ENCODE results near the gene PDE4D.

The PDE4D gene

DNA sequence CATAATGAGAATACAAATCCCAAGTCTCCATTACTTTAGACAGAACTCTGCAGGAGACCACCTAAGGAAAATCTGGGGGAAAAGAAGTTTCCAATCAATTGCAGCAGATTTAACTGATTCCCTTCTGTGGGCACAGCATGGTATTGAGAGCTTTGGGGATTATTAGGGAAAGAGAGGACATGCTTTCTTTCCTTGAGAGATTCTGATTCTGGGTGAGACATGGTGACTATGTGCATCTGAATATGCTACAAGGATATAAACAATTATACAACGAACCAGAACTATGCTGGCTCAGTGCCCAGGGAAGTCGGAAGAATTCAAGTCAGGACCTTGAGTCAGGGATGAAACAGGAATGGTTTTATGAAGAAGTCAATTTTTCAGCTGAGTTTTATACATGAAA is 183.7 kb downstream of the PDE4D start:
- H3K36me3 ChIP-seq (replicated peaks; ENCODE audit: insufficient read depth, low read length) = no peaks in the 10 kb centered on the region
- TF ChIP-seq, protein P1, sequence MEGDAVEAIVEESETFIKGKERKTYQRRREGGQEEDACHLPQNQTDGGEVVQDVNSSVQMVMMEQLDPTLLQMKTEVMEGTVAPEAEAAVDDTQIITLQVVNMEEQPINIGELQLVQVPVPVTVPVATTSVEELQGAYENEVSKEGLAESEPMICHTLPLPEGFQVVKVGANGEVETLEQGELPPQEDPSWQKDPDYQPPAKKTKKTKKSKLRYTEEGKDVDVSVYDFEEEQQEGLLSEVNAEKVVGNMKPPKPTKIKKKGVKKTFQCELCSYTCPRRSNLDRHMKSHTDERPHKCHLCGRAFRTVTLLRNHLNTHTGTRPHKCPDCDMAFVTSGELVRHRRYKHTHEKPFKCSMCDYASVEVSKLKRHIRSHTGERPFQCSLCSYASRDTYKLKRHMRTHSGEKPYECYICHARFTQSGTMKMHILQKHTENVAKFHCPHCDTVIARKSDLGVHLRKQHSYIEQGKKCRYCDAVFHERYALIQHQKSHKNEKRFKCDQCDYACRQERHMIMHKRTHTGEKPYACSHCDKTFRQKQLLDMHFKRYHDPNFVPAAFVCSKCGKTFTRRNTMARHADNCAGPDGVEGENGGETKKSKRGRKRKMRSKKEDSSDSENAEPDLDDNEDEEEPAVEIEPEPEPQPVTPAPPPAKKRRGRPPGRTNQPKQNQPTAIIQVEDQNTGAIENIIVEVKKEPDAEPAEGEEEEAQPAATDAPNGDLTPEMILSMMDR (IDR thresholded peaks at IDR 0.05; ENCODE audit: low read length) = no peak
- no peak for TF ChIP-seq EZH2 (optimal IDR thresholded peaks at IDR 0.05; ENCODE audit: low read depth, low read length)
- no peak for TF ChIP-seq EZH2phosphoT487 (IDR thresholded peaks at IDR 0.05; ENCODE audit: low read length)
- no peaks in the 10 kb centered on the region for H3K9me2 ChIP-seq (replicated peaks; ENCODE audit: insufficient read depth, low read length)
- no peak overlapping the region for H3K9ac ChIP-seq (ENCODE audit: low read length)
- H4K20me1 ChIP-seq (ENCODE audit: insufficient read depth, low read length) = no peaks in the 10 kb centered on the region
- no peak overlapping the region for H3K27ac ChIP-seq (ENCODE audit: low read length)
- DNase-seq = no peak
- no peaks in the 10 kb centered on the region for H3F3A ChIP-seq (ENCODE audit: insufficient read depth, low read length)
- H3K79me2 ChIP-seq (ENCODE audit: low read length) = no peaks in the 10 kb centered on the region
- no peak overlapping the region for H2AFZ ChIP-seq (ENCODE audit: low read length)
- H3K4me3 ChIP-seq (ENCODE audit: low read length) = no peak overlapping the region
- H3K4me1 ChIP-seq (ENCODE audit: low read length) = no peaks in the 10 kb centered on the region
- no peaks in the 10 kb centered on the region for H3K9me3 ChIP-seq (replicated peaks; ENCODE audit: insufficient read depth, low read length)
- no peaks in the 10 kb centered on the region for H3K27me3 ChIP-seq (replicated peaks; ENCODE audit: insufficient read depth, low read length)
- no peak overlapping the region for H3K4me2 ChIP-seq (ENCODE audit: low read depth, low read length)

DNA sequence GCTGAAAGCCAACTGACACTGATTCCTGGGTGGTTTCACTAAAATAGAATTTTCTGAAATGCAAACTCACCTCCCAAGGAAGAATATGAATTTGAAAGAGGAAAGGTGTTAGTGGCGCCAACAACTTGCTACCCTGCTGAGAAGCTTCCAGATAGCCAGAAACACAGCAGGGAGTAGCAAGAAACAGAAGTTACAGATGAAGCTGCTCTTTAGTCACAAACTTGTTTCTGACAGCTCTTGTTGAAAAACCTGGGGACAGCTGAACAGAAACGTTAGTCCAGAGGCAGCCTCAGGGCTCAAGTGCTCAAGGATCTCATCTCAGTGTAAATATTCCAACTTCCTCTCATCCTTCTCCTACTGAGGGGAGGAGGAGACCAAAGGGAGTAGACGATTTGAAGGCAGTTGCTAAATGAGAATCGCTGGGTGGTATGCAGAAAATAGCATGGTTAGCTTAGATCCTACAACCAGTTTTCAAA is 184.1 kb downstream of the PDE4D start:
- H3K4me2 ChIP-seq (ENCODE audit: low read depth, low read length) = no peak overlapping the region
- no peaks in the 10 kb centered on the region for H3F3A ChIP-seq (ENCODE audit: insufficient read depth, low read length)
- no peak overlapping the region for H3K27ac ChIP-seq (ENCODE audit: low read length)
- H3K9me3 ChIP-seq (replicated peaks; ENCODE audit: insufficient read depth, low read length) = no peaks in the 10 kb centered on the region
- H3K79me2 ChIP-seq (ENCODE audit: low read length) = no peaks in the 10 kb centered on the region
- no peaks in the 10 kb centered on the region for H3K4me1 ChIP-seq (ENCODE audit: low read length)
- TF ChIP-seq, protein P1 (IDR thresholded peaks at IDR 0.05; ENCODE audit: low read length) = no peak
- TF ChIP-seq EZH2phosphoT487 (IDR thresholded peaks at IDR 0.05; ENCODE audit: low read length) (no peak), EZH2 (optimal IDR thresholded peaks at IDR 0.05; ENCODE audit: low read depth, low read length) (no peak)
- no peaks in the 10 kb centered on the region for H4K20me1 ChIP-seq (ENCODE audit: insufficient read depth, low read length)
- H3K9me2 ChIP-seq (replicated peaks; ENCODE audit: insufficient read depth, low read length) = no peaks in the 10 kb centered on the region
- no peaks in the 10 kb centered on the region for H3K36me3 ChIP-seq (replicated peaks; ENCODE audit: insufficient read depth, low read length)
- no peak overlapping the region for H2AFZ ChIP-seq (ENCODE audit: low read length)
- no peak overlapping the region for H3K9ac ChIP-seq (ENCODE audit: low read length)
- no peak for DNase-seq
- H3K4me3 ChIP-seq (ENCODE audit: low read length) = no peak overlapping the region
- H3K27me3 ChIP-seq (replicated peaks; ENCODE audit: insufficient read depth, low read length) = no peaks in the 10 kb centered on the region

DNA sequence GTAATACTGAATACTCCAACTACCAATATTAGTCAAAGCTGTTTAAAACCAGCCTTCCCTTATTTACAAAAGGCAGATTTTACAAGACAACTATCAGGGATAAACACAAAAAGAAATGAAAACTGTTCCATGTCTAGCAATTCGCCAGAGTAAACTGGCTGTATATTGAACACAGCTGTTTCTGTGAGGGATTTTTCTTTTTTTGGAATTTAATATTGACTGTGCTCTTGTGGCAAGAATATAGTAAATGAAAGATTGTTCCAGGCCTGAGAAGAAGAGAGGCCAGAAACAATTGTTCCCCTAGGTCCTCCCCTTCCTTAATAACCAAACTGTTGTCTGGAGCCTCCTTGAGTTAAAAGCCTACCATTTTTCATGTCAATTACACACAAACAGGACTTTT is 188.6 kb downstream of the PDE4D start:
- no peaks in the 10 kb centered on the region for H3K9me3 ChIP-seq (replicated peaks; ENCODE audit: insufficient read depth, low read length)
- H4K20me1 ChIP-seq (ENCODE audit: insufficient read depth, low read length) = no peaks in the 10 kb centered on the region
- H3K4me1 ChIP-seq (ENCODE audit: low read length) = no peaks in the 10 kb centered on the region
- no peaks in the 10 kb centered on the region for H3K27me3 ChIP-seq (replicated peaks; ENCODE audit: insufficient read depth, low read length)
- TF ChIP-seq EZH2 (optimal IDR thresholded peaks at IDR 0.05; ENCODE audit: low read depth, low read length) (no peak), EZH2phosphoT487 (IDR thresholded peaks at IDR 0.05; ENCODE audit: low read length) (no peak)
- TF ChIP-seq, protein P1 (IDR thresholded peaks at IDR 0.05; ENCODE audit: low read length) = no peak
- no peaks in the 10 kb centered on the region for H3K36me3 ChIP-seq (replicated peaks; ENCODE audit: insufficient read depth, low read length)
- H3K4me2 ChIP-seq (ENCODE audit: low read depth, low read length) = no peak overlapping the region
- H3F3A ChIP-seq (ENCODE audit: insufficient read depth, low read length) = no peaks in the 10 kb centered on the region
- H3K4me3 ChIP-seq (ENCODE audit: low read length) = no peak overlapping the region
- no peak overlapping the region for H3K9ac ChIP-seq (ENCODE audit: low read length)
- H2AFZ ChIP-seq (ENCODE audit: low read length) = no peak overlapping the region
- no peaks in the 10 kb centered on the region for H3K79me2 ChIP-seq (ENCODE audit: low read length)
- H3K9me2 ChIP-seq (replicated peaks; ENCODE audit: insufficient read depth, low read length) = no peaks in the 10 kb centered on the region
- no peak for DNase-seq
- H3K27ac ChIP-seq (ENCODE audit: low read length) = no peak overlapping the region

Data from MM.1S (cell line).